HG03558 (cell line): Measurements from ENCODE around the gene TACR3.
"Not testable (repeated sequence)": the region's sequence is repeated elsewhere in the genome, so short reads cannot be mapped to it uniquely, and the experiment has no call there.

ENCODE experiments used
- ATAC-seq: cut with Tn5 transposase; IDR thresholded peaks from one replicate; pipeline ENCODE4 v1.9.1; 2021; ENCODE audit warnings: moderate number of reproducible peaks; ENCODE audit not compliant: unreplicated experiment; ENCODE audit errors: extremely low read depth

TACR3 gene, protein sequence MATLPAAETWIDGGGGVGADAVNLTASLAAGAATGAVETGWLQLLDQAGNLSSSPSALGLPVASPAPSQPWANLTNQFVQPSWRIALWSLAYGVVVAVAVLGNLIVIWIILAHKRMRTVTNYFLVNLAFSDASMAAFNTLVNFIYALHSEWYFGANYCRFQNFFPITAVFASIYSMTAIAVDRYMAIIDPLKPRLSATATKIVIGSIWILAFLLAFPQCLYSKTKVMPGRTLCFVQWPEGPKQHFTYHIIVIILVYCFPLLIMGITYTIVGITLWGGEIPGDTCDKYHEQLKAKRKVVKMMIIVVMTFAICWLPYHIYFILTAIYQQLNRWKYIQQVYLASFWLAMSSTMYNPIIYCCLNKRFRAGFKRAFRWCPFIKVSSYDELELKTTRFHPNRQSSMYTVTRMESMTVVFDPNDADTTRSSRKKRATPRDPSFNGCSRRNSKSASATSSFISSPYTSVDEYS

GRCh38 chr4:103719830-103720207 is at the start of gene TACR3:
TSS of gene TACR3 (minus strand) at chr4:103719985. CDS start at chr4:103719675, 310 bp downstream.
- ATAC-seq: no peak

DNA sequence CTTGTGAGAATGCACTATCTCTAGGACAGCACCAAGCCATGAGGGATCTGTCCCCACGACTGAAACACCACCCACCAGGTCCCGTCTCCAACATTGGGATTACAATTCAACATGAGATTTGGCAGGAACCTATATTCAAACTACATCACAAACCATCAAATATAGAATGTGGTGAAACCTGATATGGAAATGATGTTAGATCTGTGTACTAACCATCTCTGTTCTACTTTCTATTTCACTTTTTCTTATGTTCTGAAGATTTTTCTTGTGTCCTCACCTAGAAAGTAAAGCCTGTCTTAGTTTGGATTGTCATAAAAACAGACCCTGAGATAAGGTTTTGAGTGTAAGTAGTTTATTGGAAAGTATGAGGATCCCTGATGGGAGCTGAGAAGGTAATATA is 37.8 kb upstream of the TACR3 start:
- no peak for ATAC-seq

DNA sequence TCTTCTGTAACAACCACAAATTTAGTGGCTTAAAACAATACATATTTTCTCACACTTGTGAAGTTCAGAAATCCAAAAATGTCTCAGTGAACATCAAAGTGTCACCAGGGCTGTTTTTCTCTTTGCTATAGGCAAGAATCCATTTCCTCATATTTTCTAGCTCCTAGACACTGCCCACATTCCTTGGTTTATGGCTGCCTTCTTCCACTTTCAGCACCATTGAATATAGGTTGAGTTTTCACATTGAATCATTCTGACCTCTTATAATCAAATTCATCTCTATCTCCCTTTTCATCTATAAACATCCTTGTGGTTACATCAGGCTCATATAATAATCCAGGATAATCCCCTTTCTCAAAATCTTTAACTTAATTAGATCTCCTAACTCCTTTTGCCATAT is 37.0 kb upstream of the TACR3 start:
- ATAC-seq: no peak

DNA sequence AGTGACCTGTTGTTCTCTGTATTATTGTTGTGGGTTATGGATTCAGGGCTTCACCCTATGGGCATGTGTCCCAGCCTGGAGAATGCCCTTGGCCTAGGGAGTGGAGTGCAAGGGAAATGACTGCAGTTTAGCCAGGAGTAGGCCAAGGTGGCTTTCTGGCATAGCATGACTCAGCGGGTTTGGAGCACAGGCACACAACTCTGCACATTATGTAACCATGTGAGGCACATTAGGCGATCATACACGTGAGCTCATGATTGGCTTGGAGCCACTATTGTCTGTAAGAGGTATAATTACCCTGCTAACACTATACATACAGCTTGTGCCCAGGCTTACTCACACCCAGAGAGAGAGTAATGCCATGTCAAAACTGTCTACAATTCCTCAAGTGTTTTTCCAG is 35.1 kb upstream of the TACR3 start:
- ATAC-seq: no peak

DNA sequence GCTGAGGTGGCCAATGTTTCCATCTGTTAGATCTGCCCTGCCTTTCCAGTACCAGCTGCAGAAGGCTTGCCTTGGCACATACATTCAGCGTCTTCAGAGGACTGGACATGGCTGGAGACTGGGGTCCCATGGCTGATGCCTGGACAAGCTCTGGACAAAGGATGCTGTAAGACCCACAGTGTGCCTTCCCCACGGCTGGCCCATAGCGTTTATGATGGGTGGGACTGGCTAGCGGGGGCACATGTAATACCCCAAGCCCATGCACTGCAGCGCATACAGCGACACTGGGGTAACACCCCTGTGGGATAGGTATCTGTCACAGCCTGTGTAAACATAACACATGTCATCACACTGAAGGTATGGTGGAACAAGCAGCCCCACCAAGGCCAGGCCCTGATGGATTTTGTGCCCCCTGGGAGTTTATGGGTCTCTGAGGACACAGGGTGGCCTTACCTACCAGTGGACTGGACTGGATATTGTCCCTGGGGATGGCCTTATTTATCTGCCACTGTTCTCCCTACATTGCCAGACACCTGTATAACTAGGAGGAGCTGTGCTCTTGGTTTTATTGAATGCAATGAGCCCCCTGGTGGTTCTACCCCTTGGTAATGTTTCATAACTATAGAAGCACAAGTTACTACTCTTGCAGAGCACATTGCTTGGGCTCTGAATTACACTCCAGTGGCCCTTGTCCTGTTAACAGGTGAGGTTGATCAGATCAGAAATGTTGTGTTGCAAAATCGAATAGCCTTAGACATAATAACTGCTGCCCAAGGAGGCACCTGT is 34.3 kb upstream of the TACR3 start:
- no peak for ATAC-seq

GRCh38 chr4:103723150-103723549 is 3.4 kb upstream of the TACR3 start:
- ATAC-seq: not testable (repeated sequence)

DNA sequence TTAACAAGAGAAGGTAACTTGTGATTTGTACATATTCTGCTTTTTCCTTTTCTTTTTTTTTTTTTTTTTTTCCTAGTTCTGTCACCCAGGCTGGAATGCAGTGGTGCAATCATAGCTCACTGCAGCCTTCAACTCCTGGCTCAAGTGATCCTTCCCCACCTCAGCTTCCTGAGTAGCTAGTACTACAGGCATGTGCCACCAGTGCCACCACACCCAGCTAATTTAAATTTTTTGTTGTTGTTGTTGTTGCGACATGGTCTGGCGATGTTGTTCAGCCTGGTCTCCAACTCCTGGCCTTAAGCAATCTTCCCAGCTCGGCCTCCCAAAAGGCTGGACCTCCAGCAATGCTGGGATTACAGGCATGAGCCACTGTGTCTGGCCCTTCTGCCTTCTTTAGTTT is 1.5 kb upstream of the TACR3 start:
- ATAC-seq: no peak

DNA sequence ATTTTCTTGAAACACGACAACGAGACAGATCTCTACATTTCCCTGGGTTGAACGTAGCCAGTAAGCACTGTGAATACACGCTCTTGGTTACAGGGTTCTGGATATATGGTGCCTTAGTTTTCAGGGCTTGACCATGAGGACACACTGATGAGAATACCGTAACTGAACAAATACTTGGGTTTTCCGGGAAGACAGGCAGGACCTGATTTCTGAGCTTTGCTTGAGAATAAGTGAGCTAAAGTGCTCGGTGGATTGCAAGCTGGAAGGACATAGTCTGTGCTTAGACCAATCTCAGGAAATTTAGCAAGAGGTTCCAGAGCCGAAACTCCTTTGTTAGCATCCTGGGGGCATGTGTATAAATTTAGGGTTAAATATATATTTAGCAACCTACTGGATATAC is 876 bp upstream of the TACR3 start:
- no peak for ATAC-seq

GRCh38 chr4:103719105-103719829 is 518 bp downstream of the TACR3 start:
- ATAC-seq: no peak

- ATAC-seq: no peak
Observed at GRCh38 chr4:103692615-103693014, 27.2 kb downstream of the TACR3 start.

DNA sequence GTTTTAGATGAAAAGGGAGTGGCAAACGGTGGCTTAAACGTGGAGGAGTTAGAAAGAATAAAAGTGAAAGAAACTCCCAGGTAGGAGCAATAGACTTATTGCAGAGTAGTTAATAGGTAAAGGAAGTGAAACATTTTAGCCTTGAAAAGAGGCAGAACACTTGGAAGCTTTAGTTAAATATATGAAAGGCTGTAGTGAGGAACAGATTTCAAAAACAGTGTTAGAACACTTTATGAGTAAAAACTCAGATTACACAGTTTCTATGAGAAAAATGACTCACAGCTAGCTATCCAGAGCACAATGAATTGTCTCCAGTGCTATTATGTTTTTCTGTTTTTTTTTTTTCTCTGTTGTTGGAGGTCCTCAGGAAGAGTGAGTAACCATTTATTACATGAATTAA is 45.8 kb downstream of the TACR3 start:
- ATAC-seq: no peak

DNA sequence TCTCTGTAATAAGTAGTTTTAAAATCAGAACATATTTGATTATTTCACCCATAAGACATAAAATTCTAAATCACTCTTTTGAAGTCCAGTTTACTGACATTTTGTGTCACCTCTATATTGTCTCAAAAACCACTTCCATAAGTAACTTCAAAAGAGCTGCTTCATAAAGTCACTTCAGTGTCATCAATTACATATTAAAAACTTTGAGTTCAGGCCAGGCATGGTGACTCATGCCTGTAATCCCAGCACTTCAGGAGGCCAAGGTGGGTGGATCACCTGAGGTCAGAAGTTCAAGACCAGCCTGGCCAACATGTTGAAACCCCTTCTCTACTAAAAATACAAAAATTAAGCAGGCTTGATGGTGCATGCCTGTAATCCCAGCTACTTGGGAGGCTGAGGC is 53.0 kb downstream of the TACR3 start:
- ATAC-seq: not testable (repeated sequence)

DNA sequence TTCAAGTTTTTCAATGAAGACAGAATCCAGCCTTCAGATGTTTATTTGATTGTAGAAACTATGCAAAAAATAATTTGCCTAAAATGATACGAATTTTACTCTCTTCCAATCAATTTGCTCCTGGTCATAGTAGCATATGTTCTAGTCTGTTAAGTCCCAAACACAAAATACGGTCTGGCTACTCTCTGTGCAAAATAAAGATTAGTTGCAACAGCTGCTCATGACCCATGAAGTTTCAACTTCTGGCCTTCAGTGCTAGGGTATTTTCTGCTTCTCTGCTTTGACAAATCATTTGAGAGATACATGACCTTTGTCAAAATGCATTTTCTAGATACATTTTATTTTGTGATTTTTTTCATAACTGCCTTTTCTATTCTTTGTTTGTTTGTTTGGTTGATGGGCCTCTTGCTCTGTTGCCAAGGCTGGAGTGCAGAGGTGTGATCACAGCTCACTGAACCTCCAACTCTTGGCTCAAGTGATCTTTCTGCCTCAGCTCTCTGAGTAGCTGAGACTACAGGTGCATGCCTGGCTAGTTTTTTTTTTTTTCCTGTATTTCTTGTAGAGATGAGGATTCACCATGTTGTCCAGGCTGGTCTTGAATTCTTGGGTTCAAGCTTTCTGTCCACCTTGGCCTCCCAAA is 55.2 kb downstream of the TACR3 start:
- no peak for ATAC-seq

DNA sequence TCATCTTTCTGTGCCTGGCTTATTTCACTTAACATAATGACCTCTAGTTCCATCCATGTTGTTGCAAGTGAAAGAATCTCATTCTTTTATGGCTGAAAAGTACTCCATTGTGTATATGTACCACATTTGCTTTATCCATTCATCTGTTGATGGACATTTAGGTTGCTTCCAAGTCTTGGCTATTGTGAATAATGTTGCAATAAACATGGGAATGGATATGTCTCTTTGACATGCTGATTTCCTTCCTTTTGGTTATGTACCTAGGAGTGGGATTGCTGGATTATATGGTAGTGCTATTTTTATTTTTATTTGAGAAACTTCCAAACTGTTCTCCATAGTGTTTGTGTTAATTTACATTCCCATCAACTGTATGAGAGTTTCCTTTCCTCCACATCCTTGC is 71.2 kb downstream of the TACR3 start:
- ATAC-seq: no peak

GRCh38 chr4:103645991-103646390 is 73.8 kb downstream of the TACR3 start:
- ATAC-seq: no peak

GRCh38 chr4:103634236-103634635 is 85.5 kb downstream of the TACR3 start:
- no peak for ATAC-seq

- ATAC-seq: no peak
Observed at GRCh38 chr4:103626296-103626695, 93.5 kb downstream of the TACR3 start.

DNA sequence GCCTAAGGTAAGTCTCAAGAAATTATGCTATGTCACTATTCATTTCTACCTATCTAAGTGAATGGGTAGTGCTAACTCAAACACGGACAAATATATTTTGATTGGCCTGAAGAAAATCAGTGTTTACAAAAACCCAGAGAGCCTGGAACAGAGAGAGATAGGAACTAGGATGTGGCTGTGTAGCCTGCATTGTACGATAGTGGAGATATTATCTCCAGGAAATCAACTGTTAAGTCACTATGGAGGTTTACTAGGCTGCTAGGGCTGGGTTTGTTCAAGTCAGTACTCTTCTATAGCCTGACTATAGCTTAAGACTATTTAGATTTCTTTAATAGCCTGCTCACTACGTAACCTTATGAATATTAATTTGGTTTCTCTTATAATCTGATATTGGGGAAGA is 127.9 kb downstream of the TACR3 start:
- ATAC-seq: no peak

- no peak for ATAC-seq
Observed at GRCh38 chr4:103567591-103567990, 152.2 kb downstream of the TACR3 start.

DNA sequence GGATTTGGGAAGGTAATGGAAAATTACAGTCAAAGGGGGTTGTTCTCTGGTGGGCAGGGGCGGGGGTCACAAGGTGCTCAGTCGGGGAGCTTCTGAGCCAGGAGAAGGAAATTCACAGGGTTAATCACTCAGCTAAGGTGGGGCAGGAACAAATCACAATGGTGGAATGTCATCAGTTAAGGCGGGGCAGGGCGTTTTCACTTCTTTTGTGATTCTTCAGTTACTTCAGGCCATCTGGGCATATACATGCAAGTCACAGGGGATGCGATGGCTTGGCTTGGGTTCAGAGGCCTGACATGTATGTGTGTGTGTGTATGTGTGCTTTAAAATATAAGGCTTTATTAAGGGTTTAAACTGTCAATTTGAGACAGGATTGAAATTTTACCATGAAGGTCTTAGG is 160.6 kb downstream of the TACR3 start:
- ATAC-seq: not testable (repeated sequence)
